GM13977 (cell line): ENCODE results near the gene TMEM131L.

Experiments used
- DNase-seq: peaks from one replicate; pipeline ENCODE4 v3.0.0; 2012; ENCODE audit warnings: low spot score
- CTCF ChIP-seq: IDR thresholded peaks from 2 replicates; pipeline ENCODE4 v1.5.1; 2012; ENCODE audit warnings: mild to moderate bottlenecking, control low read depth; ENCODE audit not compliant: insufficient read depth; ENCODE audit errors: extremely low read depth, missing control alignments
- in situ Hi-C: fragments of 300-500 bp; cut with MboI; formaldehyde crosslinking; loops from one replicate; pipeline ENCODE4 v1.12.0; 2022; ENCODE audit warnings: low sequenced_read_pairs, low pct_unique_long_range_greater_than_20kb, mixed read lengths, inconsistent platforms; ENCODE audit not compliant: unreplicated experiment

The TMEM131L gene

GRCh38 chr4:153532636-153533035 lies 66.5 kb downstream of the TMEM131L start:
- in situ Hi-C loops = no loop called here
- TF ChIP-seq CTCF = no peak
- DNase-seq = no peak

- in situ Hi-C loops = no loop called here
- DNase-seq = no peak
- TF ChIP-seq CTCF = no peak
These were observed 67.2 kb downstream of the TMEM131L start for GRCh38 chr4:153533387-153533786.

DNA sequence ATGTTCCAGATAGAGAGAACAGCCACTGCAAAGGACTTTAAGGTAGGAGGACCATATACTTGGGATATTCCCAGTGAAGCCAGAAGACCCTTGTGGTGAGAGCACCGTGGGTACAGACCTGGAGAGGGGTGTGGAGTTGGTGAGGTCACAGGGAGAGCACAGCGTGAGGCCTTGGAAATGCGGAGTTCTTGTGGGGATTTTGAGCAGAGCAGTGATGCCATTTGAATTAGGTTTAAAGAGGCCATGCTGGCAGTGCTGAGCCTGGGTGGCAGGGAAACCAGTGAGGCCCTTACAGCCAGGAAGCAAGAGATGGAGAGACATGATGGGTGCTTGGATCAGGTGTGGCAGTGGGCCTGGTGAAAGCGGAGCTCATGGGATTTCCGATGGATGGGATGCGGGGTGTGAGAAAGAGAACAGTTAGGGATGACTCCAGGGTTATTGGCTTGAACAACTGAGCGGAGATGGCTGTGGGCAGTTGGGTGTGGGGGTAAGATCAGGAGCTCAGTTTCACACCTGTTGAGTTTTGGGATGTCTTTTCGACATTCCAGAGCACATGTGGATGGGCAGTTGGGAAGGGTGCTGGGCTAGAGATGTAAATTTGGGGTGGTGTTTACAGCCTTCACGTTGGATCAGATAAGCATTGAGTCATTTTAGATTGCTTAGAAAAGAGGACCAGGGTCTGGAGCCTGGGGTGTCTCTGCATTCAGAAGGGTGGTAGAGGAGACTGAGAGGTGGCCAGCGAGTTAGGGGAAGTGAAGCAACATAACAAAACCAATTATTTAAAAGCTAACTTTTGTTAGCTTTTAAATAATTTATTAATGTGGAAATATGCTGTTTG lies 68.9 kb downstream of the TMEM131L start:
- TF ChIP-seq CTCF = no peak
- DNase-seq = no peak
- in situ Hi-C loops = no loop called here

DNA sequence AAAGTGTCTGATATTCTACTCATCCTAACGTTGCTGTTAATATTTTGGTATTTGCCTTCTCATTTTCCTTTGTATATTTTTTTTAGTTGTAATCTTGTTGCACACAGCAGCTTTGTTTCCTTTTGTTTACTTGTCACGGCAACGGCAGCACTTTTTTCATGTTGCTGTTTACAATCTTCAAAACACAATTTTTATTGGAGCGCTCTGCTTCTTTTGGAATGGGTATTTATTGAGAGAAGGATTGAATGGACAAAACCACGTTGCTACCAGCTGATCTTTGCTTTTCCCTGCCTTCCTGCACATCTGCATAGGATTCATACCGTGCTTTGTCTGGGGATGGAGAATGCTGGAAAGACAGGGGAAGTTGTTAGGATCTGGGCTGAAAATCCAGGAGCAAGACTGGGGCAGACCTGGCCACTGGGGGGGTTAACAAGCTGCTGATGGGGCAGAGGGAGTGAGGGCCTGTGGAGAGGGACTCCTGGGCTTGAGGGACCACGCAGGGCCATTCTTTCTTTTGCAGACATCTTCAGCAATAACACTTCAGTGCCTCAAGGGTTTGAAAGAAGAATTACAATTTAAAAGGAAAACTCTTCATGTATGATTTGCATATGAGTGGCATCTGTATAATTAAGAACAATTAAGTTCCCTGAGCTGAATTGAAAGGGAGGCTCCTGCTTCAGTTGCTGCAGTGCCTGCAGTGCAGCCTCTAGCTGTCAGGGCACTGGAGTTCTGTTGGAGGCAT lies 69.8 kb downstream of the TMEM131L start:
- no peak for TF ChIP-seq CTCF
- in situ Hi-C loops = no loop called here

GRCh38 chr4:153537493-153537960 lies 71.4 kb downstream of the TMEM131L start:
- in situ Hi-C loops = no loop called here
- no peak for DNase-seq
- TF ChIP-seq CTCF = no peak

More for the DNA sequence above, 69.8 kb downstream of the TMEM131L start:
- no peak for DNase-seq

GRCh38 chr4:153538487-153539357 lies 72.6 kb downstream of the TMEM131L start:
- no peak for DNase-seq
- no peak for TF ChIP-seq CTCF
- in situ Hi-C loops = no loop called here
